Esophagus muscularis mucosa (tissue), 4 donors: ENCODE results near the gene CAGE1. TPM values are rescaled to one million over a fixed set of nuclear protein-coding genes. Genes with fewer than 3 reads are reported as not detected.

ENCODE experiments used
- DNase-seq: peaks from one replicate; pipeline ENCODE4 v3.0.0-alpha.2; 2017; ENCODE audit errors: extremely low spot score
- H3K27ac ChIP-seq, 4 donors: fragments of 200-600 bp; sonication (generic); replicated peaks in 1 of 4; 1 replicate in 3 of 4; 2 replicates in 1 of 4; pipeline ENCODE4 v1.5.1; 2016 to 2019; ENCODE audit warnings: mild to moderate bottlenecking in 1 of 4
- H3K27me3 ChIP-seq, 4 donors: fragments of 200-600 bp; sonication (generic); one replicate each; pipeline versions ENCODE4 v1.5.1 to v1.6.0; 2016 to 2019
- H3K36me3 ChIP-seq, 4 donors: fragments of 200-600 bp; sonication (generic); one replicate each; pipeline ENCODE4 v1.5.1; 2016 to 2019
- H3K4me1 ChIP-seq, 4 donors: fragments of 200-600 bp; sonication (generic); one replicate each; pipeline ENCODE4 v1.5.1; 2016 to 2019
- H3K4me3 ChIP-seq, 4 donors: fragments of 200-600 bp; sonication (generic); 1 replicate in 2 of 4; 2 replicates in 2 of 4; pipeline ENCODE4 v1.5.1; 2016 to 2019; ENCODE audit warnings: mild to moderate bottlenecking in 4 of 4, moderate library complexity in 1 of 4
- H3K9me3 ChIP-seq, 4 donors: fragments of 200-600 bp; sonication (generic); 1 replicate in 3 of 4; 2 replicates in 1 of 4; pipeline ENCODE4 v1.5.1; 2016 to 2019
- EP300 ChIP-seq: sonication (generic); formaldehyde crosslinking; IDR thresholded peaks from one replicate; pipeline ENCODE4 v1.6.1; 2017; ENCODE audit warnings: antibody characterized with exemption
- POLR2A ChIP-seq: fragments of 450-650 bp; IDR thresholded peaks from one replicate; pipeline ENCODE4 v1.6.1; 2017; ENCODE audit warnings: antibody characterized with exemption, moderate library complexity, mild to moderate bottlenecking, low read depth
- POLR2AphosphoS5 ChIP-seq, 2 donors: sonication (generic); formaldehyde crosslinking; IDR thresholded peaks; one replicate each; pipeline ENCODE4 v1.6.1; 2017; ENCODE audit warnings: antibody characterized with exemption in 2 of 2
- WGBS: methylation state at CpG from one replicate; pipeline ENCODE4 v1.1.5; 2018; 5-methylcytosine and 5-hydroxymethylcytosine counted together
- intact Hi-C: fragments of 100-400 bp; cut with DNase I; formaldehyde crosslinking; loops from one replicate; pipeline ENCODE4 v1.15.1; 2023
- total RNA-seq, 4 donors: library from RNA; depleted of rRNA; stranded (reverse); fragments of >200 nt; gene quantifications; one replicate each; pipeline versions ENCODE4 v1.1.0 to v1.2.1, GENCODE V29; 2016
- TF ChIP-seq, protein P1 (sequence below), 3 experiments: fragments of 200-600 bp in 2 of 3; fragments of 450-650 bp in 1 of 3; sonication (generic) in 2 of 3; IDR thresholded peaks; one replicate each; pipeline ENCODE4 v1.5.1; 2017 to 2019; ENCODE audit warnings: antibody characterized with exemption in 3 of 3, mild to moderate bottlenecking in 2 of 3, moderate library complexity in 1 of 3

Gene CAGE1
- total RNA-seq, 4 donors from 2014 or later: not detected

DNA sequence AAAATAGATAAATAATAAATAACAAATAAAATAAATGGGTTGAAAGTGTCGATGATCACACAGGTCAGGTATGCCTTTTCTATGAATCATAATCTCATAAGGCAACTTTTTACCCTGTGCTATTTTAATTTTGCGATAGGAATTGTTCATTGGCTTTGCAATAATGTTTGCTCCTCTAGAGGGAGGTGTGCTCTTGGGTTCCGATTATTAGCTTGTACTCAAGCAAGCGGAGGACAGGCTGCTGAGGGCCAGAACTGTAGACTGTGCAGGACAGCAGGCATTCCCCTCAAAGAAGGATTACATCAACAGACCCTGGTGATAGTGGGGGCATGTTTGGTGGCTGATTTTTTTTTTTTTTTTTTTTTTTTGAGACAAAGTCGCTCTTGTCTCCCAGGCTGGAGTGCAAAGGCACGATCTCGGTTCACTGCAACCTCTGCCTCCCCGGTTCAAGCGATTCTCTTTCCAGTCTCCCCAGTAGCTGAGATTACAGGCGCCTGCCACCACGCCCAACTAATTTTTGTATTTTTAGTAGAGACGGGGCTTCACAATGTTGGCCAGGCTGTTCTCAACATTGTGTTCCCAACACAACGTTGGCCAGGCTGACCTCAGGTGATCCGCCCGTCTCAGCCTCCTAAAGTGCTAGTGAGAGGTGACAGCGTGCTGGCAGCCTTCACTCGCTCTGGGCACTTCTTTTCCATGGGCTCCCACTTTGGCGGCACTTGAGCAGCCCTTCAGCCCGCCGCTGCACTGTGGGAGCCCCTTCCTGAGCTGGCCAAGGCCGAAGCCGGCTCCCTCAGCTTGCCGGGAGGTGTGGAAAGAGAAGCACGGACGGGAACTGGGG, 35.6 kb upstream of the CAGE1 start:
- 84% methylated on average over 23 of the region's 25 CpGs for whole genome bisulfite sequencing
- no peaks in the 10 kb centered on the region for H3K9me3 ChIP-seq
- no peak for TF ChIP-seq POLR2A
- no peak for TF ChIP-seq EP300
- no peak for TF ChIP-seq POLR2AphosphoS5 (IDR thresholded peaks at IDR 0.05)
- TF ChIP-seq, protein P1, sequence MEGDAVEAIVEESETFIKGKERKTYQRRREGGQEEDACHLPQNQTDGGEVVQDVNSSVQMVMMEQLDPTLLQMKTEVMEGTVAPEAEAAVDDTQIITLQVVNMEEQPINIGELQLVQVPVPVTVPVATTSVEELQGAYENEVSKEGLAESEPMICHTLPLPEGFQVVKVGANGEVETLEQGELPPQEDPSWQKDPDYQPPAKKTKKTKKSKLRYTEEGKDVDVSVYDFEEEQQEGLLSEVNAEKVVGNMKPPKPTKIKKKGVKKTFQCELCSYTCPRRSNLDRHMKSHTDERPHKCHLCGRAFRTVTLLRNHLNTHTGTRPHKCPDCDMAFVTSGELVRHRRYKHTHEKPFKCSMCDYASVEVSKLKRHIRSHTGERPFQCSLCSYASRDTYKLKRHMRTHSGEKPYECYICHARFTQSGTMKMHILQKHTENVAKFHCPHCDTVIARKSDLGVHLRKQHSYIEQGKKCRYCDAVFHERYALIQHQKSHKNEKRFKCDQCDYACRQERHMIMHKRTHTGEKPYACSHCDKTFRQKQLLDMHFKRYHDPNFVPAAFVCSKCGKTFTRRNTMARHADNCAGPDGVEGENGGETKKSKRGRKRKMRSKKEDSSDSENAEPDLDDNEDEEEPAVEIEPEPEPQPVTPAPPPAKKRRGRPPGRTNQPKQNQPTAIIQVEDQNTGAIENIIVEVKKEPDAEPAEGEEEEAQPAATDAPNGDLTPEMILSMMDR (IDR thresholded peaks at IDR 0.05): peak in 1 of 3 experiments; percentile 36
- H3K27ac ChIP-seq: no peak overlapping the region
- no peaks in the 10 kb centered on the region for H3K27me3 ChIP-seq
- no peaks in the 10 kb centered on the region for H3K4me1 ChIP-seq
- H3K4me3 ChIP-seq: no peak overlapping the region
- intact Hi-C loops: no loop called here
- no peaks in the 10 kb centered on the region for H3K36me3 ChIP-seq
- no peak for DNase-seq

DNA sequence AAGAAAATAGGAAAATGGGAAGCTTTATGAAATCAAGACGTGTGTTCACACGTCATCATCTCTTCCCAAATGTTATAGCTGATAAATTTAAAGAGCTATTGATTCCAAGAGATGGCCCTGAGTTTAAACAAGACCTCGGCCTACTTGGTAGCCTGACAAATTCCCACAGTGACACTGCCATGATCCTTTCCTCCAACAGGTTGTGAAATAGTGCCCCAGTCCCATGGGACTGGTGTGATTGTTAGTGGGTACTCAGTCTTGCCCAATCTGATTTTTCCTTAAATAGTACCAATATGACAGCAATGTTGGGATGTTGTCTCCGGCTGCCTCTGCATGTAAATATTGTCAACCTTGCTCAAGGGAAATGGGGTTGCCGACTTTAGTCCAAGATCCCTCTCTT, 34.5 kb upstream of the CAGE1 start:
- intact Hi-C loops: no loop called here
- DNase-seq: no peak
- no peak for TF ChIP-seq POLR2A
- TF ChIP-seq EP300: no peak
- no peak for TF ChIP-seq POLR2AphosphoS5 (IDR thresholded peaks at IDR 0.05)
- TF ChIP-seq, protein P1 (IDR thresholded peaks at IDR 0.05): no peak
- no peak overlapping the region for H3K27ac ChIP-seq
- no peak overlapping the region for H3K4me3 ChIP-seq
- peaks cover 0 to 9% (median 0%) of the 10 kb centered on the region in 4 donors for H3K36me3 ChIP-seq
- H3K4me1 ChIP-seq: no peaks in the 10 kb centered on the region
- H3K27me3 ChIP-seq: no peaks in the 10 kb centered on the region
- H3K9me3 ChIP-seq: no peaks in the 10 kb centered on the region
- WGBS: 89% methylated on average over 5 of the region's 5 CpGs

DNA sequence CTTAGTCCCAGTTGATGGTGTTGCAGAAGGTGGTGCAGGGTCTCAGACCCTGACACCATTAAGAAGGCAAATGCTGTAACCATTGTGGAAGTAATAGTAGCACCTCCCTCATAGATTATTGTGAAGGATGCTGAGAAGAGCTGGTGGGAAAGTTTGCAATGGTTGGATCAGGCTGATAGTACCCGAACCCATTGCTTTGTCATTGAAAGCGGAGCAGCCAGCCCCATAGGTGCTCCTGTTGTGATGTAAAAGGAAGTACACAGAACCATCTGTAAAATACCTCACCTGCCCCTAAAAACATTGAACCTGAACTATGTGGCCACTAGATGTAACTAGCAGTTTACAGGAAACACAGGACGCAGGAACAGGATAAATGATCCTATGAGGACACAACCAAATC, 31.5 kb upstream of the CAGE1 start:
- Histone ChIP-seq H3K27ac (no peak overlapping the region), H3K4me1 (no peaks in the 10 kb centered on the region), H3K36me3 (peaks cover 18 to 35% (median 26%) of the 10 kb centered on the region in 4 donors), H3K27me3 (no peaks in the 10 kb centered on the region), H3K9me3 (no peaks in the 10 kb centered on the region), H3K4me3 (no peak overlapping the region)
- intact Hi-C loops: no loop called here
- DNase-seq: no peak
- TF ChIP-seq POLR2A: no peak
- TF ChIP-seq POLR2AphosphoS5 (IDR thresholded peaks at IDR 0.05): no peak
- 93% methylated on average over 3 of the region's 3 CpGs for WGBS

DNA sequence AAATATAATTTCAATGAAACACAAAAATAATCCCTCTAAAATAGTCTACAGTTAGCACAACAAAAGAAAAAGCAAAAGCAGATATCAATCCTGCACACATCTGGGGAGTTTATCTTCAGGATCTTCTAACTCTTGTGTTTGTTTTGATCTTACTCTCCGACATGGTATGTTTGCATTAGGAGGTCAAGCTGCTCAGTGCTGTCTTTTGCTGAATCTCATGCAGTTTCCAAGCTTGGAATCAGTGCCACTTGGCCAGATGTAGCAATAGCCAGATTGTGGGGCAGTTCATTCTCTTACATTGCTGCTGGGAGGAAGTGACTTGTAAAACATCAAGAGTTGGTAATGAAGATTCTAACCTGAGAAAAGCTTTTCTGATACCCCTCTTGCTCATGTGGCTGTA, 29.5 kb upstream of the CAGE1 start:
- TF ChIP-seq EP300 (no peak), POLR2A (no peak)
- DNase-seq: no peak
- no peaks in the 10 kb centered on the region for H3K27me3 ChIP-seq
- peaks cover 38 to 55% (median 46%) of the 10 kb centered on the region in 4 donors for H3K36me3 ChIP-seq
- H3K27ac ChIP-seq: no peak overlapping the region
- intact Hi-C loops: no loop called here
- no peaks in the 10 kb centered on the region for H3K4me1 ChIP-seq
- H3K9me3 ChIP-seq: no peaks in the 10 kb centered on the region
- 65% methylated on average over 1 of the region's 1 CpG for WGBS
- no peak overlapping the region for H3K4me3 ChIP-seq

DNA sequence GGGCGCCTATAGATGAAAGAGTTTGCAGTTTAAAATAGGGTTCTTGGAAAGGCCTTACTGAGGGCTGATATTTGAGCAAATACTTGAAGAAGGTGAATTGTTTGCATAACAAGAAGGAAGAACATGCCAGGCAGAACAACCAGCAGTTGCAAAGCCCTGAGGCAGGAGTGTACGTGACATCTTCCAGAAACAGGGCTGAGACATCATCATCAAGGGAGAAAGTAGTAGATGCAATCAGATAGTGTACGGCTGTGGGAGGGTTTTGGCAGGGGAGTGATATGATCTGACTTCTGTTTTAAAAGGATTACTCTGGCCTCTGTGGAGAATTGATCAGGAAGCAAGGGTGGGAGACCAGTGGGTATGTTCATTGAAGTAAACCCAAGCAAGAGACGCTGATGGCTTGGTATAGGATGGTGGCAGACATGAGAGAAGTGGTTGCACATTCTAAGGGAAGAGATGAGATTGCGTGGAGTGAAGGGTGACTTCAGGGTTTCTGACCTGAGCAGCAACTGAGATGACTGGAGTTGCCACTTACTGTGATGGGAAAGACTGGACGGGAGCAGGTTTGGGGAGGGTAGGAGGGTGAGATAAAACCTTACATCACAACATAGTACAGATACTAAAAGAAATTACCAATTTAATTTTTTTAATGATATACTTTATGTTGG, 28.8 kb upstream of the CAGE1 start:
- Histone ChIP-seq H3K27ac (no peak overlapping the region), H3K4me3 (no peak overlapping the region), H3K9me3 (no peaks in the 10 kb centered on the region), H3K27me3 (no peaks in the 10 kb centered on the region), H3K4me1 (no peaks in the 10 kb centered on the region), H3K36me3 (peaks cover 39 to 62% (median 53%) of the 10 kb centered on the region in 4 donors)
- intact Hi-C loops: no loop called here
- TF ChIP-seq EP300: no peak
- WGBS: 78% methylated on average over 6 of the region's 6 CpGs
- no peak for DNase-seq

DNA sequence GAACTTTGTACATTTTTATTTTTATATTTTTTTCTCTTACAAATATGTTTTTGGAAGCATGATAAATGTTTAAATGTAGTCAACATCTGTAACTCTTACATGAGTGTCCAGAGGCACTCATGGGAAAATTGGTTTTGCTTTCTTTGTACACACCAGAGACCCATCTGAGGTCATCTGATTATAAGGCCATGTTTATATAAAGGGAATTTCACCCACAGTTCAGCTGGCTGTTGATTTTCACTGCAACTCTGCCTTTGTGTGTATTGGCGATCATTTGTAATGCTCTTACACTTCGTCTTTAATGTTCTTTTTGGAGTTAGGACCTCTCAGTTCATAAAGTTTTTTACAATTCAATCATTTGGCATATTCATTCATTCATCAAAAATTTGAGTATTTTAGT, 28.1 kb upstream of the CAGE1 start:
- no peak overlapping the region for H3K4me3 ChIP-seq
- H3K27me3 ChIP-seq: no peaks in the 10 kb centered on the region
- H3K9me3 ChIP-seq: no peaks in the 10 kb centered on the region
- DNase-seq: no peak
- H3K36me3 ChIP-seq: peaks cover 39 to 69% (median 56%) of the 10 kb centered on the region in 4 donors
- intact Hi-C loops: no loop called here
- no peak for TF ChIP-seq POLR2AphosphoS5 (IDR thresholded peaks at IDR 0.05)
- TF ChIP-seq POLR2A: no peak
- no peak for TF ChIP-seq EP300
- TF ChIP-seq, protein P1 (IDR thresholded peaks at IDR 0.05): no peak
- no peaks in the 10 kb centered on the region for H3K4me1 ChIP-seq
- 78% methylated on average over 2 of the region's 2 CpGs for WGBS
- no peak overlapping the region for H3K27ac ChIP-seq
